Breast epithelium (tissue), 4 donors: Measurements from ENCODE around the gene UBE2O. TPM values are rescaled to one million over a fixed set of nuclear protein-coding genes. Genes with fewer than 3 reads are reported as not detected.

Experiments
- DNase-seq, 2 donors: peaks; one replicate each; pipeline ENCODE4 v3.0.0-alpha.2; 2019; ENCODE audit warnings: low spot score in 2 of 2
- H3K27ac ChIP-seq, 2 donors: fragments of 200-600 bp; sonication (generic) in 1 of 2; one replicate each; pipeline ENCODE4 v1.5.1; 2016 to 2019; ENCODE audit warnings: mild to moderate bottlenecking in 1 of 2
- H3K27me3 ChIP-seq, 2 donors: fragments of 200-600 bp; sonication (generic) in 1 of 2; one replicate each; pipeline versions ENCODE4 v1.5.1 to v1.6.0; 2017 to 2019; ENCODE audit warnings: control low read depth in 1 of 2, mild to moderate bottlenecking in 1 of 2
- H3K36me3 ChIP-seq: fragments of 200-600 bp; one replicate; pipeline ENCODE4 v1.5.1; 2019
- H3K4me1 ChIP-seq, 2 donors: fragments of 200-600 bp; sonication (generic); one replicate each; pipeline ENCODE4 v1.5.1; 2016 to 2019; ENCODE audit warnings: control low read depth in 1 of 2
- H3K4me3 ChIP-seq, 3 donors: fragments of 200-600 bp; sonication (generic); 1 replicate in 2 of 3; 2 replicates in 1 of 3; pipeline ENCODE4 v1.5.1; 2016 to 2019; ENCODE audit warnings: mild to moderate bottlenecking in 3 of 3, moderate library complexity in 2 of 3
- H3K9me3 ChIP-seq, 2 donors: fragments of 200-600 bp; sonication (generic) in 1 of 2; one replicate each; pipeline ENCODE4 v1.5.1; 2016 to 2019; ENCODE audit warnings: control low read depth in 1 of 2
- POLR2A ChIP-seq: fragments of 450-650 bp; IDR thresholded peaks from one replicate; pipeline ENCODE4 v1.6.1; 2016; ENCODE audit warnings: antibody characterized with exemption, mild to moderate bottlenecking, moderate library complexity
- POLR2AphosphoS5 ChIP-seq, 3 donors: sonication (generic); formaldehyde crosslinking; IDR thresholded peaks; one replicate each; pipeline ENCODE4 v1.6.1; 2017; ENCODE audit warnings: antibody characterized with exemption in 3 of 3
- intact Hi-C: fragments of 100-400 bp; cut with DNase I; formaldehyde crosslinking; loops from one replicate; pipeline ENCODE4 v1.15.1; 2023; ENCODE audit warnings: low total_unique reads
- total RNA-seq, 3 donors: library from RNA; depleted of rRNA; stranded (reverse); fragments of >200 nt; gene quantifications; one replicate each; pipeline ENCODE4 v1.1.0, GENCODE V29; 2016
- TF ChIP-seq, protein P1 (sequence below), 3 donors: fragments of 450-650 bp; IDR thresholded peaks; one replicate each; pipeline ENCODE4 v1.5.1; 2016 to 2017; ENCODE audit warnings: antibody characterized with exemption in 3 of 3, mild to moderate bottlenecking in 3 of 3, moderate library complexity in 3 of 3

UBE2O gene
- total RNA-seq, 3 donors from 2014 or later: 17.4 to 22.5 (median 17.7) TPM

DNA sequence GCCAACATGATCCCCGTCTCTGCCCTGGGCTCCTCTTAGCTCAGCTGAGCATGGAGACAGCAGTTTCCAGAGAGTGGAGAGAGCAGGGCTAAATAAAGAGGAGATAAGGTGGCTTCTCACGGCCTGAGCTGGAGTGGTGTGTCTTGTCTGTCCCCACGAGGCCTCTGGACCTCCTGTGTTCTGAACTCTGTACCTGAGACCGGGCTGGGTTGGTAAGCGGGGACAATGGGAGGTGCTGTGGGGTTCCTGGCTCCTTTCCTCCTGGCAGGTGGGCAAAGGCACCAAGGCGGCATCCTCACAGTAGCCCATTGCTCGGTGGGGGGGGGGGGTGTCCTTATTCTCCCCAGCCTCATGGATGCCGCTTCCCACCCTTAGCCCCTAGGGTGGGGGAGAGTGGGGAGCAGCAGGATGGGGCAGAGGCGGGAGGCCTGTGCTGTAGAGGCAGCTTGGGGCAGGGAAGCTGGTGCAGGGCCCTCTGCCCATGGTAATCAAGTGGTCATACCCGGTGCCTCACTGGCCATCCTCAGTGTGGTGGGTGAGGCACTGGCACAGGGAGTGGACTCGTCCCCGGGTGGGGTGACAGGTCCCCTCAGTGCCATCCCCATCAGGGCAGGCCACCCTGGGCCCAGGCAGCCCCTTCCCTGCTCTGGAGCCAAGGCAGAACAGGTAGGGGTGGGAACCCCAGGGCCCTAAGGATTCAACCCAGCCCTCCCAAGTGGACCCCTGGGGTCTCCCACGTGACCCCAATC is 17.2 kb upstream of the UBE2O start:
- Histone ChIP-seq H3K27me3 (no peaks in the 10 kb centered on the region), H3K27ac (no peak overlapping the region), H3K4me1 (no peaks in the 10 kb centered on the region), H3K9me3 (no peaks in the 10 kb centered on the region), H3K4me3 (no peak overlapping the region), H3K36me3 (no peaks in the 10 kb centered on the region)
- no peak for DNase-seq
- TF ChIP-seq, protein P1, sequence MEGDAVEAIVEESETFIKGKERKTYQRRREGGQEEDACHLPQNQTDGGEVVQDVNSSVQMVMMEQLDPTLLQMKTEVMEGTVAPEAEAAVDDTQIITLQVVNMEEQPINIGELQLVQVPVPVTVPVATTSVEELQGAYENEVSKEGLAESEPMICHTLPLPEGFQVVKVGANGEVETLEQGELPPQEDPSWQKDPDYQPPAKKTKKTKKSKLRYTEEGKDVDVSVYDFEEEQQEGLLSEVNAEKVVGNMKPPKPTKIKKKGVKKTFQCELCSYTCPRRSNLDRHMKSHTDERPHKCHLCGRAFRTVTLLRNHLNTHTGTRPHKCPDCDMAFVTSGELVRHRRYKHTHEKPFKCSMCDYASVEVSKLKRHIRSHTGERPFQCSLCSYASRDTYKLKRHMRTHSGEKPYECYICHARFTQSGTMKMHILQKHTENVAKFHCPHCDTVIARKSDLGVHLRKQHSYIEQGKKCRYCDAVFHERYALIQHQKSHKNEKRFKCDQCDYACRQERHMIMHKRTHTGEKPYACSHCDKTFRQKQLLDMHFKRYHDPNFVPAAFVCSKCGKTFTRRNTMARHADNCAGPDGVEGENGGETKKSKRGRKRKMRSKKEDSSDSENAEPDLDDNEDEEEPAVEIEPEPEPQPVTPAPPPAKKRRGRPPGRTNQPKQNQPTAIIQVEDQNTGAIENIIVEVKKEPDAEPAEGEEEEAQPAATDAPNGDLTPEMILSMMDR (IDR thresholded peaks at IDR 0.05): no peak
- TF ChIP-seq POLR2AphosphoS5 (IDR thresholded peaks at IDR 0.05): no peak
- no peak for TF ChIP-seq POLR2A
- intact Hi-C loops: loop anchor here (5.0 kb wide), 1 partner anchor 37 kb away; no protein-coding TSS in a partner anchor

DNA sequence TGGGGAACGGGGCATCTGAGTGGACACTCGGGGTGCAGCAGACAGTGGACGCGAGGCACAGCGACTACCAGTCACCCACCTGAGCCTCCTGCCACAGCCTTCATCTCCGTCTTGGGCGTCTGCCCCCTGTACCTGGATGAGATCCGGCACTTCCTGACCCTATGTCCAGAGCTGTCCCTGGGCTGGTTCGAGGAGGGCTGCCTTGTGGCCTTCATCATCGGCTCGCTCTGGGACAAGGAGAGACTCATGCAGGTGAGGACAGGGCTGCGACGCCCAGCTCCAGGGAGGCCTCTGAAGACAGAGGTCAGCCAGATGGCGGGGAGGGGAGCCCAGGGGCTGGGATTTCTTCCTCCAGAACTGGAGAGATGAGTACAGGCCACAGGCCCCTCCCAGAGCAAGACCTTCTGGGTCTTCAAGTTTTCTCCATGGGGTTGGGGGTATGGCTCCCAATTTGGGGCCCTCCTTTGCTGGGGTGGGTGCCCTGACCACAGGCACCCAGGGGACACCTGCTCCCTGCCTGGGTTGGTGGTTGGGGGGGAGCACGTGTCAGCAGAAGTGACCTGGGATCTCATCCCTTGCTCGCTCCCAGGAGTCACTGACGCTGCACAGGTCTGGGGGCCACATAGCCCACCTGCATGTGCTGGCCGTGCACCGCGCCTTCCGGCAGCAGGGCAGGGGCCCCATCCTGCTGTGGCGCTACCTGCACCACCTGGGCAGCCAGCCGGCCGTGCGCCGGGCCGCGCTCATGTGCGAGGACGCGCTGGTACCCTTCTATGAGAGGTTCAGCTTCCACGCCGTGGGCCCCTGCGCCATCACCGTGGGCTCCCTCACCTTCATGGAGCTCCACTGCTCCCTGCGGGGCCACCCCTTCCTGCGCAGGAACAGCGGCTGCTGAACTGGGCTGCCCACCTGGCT is 16.4 kb upstream of the UBE2O start:
- no peaks in the 10 kb centered on the region for H3K4me1 ChIP-seq
- no peaks in the 10 kb centered on the region for H3K36me3 ChIP-seq
- no peak for DNase-seq
- no peak overlapping the region for H3K27ac ChIP-seq
- TF ChIP-seq POLR2A (no peak), POLR2AphosphoS5 (IDR thresholded peaks at IDR 0.05) (no peak)
- TF ChIP-seq, protein P1 (IDR thresholded peaks at IDR 0.05): no peak
- no peaks in the 10 kb centered on the region for H3K27me3 ChIP-seq
- intact Hi-C loops: loop anchor here (5.0 kb wide), 1 partner anchor 38 kb away; no protein-coding TSS in a partner anchor
- no peak overlapping the region for H3K4me3 ChIP-seq
- H3K9me3 ChIP-seq: no peaks in the 10 kb centered on the region

DNA sequence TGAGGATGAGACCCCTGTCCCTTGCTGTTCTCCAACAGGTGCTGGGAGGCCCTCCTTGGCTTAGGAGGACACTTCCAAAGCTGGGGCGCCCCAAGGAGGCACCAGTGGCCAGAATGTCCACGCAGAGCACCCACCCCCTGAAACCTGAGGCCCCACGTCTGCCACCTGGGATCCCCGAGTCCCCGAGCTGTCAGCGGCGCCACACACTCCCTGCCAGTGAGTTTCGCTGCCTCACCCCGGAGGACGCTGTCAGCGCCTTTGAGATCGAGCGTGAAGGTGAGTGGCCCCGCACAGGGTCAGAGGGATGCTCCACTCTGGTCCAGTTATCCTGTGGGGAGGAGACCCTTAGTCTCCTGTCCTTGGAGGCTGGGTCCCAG is 15.7 kb upstream of the UBE2O start:
- intact Hi-C loops: loop anchor here (5.0 kb wide), 1 partner anchor 39 kb away; no protein-coding TSS in a partner anchor
- Histone ChIP-seq H3K4me3 (no peak overlapping the region), H3K9me3 (no peaks in the 10 kb centered on the region), H3K4me1 (no peaks in the 10 kb centered on the region), H3K27me3 (no peaks in the 10 kb centered on the region), H3K36me3 (no peaks in the 10 kb centered on the region), H3K27ac (no peak overlapping the region)
- DNase-seq: no peak
- TF ChIP-seq, protein P1 (IDR thresholded peaks at IDR 0.05): no peak
- TF ChIP-seq POLR2AphosphoS5 (IDR thresholded peaks at IDR 0.05): no peak
- TF ChIP-seq POLR2A: no peak

DNA sequence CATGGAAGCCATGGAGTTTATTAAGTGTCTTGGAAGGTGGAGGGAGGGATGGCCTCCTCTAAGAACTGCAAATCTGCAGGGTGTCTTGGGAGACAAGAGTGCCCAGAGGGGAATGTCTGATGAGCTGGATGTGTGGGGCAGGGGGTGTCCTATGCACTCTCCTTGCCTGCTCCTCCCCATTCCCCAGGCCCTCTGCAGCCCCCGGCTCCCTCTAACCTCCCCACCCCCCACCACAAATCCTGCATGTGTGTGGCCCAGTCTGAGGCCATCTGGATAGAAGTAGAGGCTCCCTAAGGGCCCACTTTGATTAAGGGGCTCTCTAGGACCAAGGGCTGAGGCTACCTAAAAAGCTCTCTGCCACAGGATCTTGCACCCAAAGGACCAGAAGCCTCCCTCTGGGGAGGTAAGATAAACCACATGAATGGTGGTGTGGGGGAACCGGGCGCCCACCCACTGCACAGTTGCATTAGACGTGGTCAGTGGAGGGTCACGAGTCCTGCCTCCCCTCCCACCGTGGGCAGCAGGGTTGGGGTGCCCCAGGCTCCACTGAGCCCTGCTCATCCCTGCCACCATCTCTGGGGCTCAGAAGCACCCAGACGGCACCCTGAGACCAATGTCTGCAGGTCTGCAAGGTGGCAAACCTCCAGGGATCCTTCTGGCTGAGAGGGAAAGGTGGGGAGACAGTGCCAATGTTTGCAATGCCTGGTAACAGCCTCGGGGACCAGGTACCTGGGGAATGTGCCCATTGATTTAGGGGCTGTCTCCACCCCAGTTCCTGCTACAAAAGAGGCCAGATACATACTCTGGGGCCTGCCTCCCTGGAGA is 15.1 kb upstream of the UBE2O start:
- no peaks in the 10 kb centered on the region for H3K4me1 ChIP-seq
- no peaks in the 10 kb centered on the region for H3K9me3 ChIP-seq
- no peak overlapping the region for H3K27ac ChIP-seq
- H3K27me3 ChIP-seq: no peaks in the 10 kb centered on the region
- no peak overlapping the region for H3K4me3 ChIP-seq
- H3K36me3 ChIP-seq: no peaks in the 10 kb centered on the region
- DNase-seq: no peak
- TF ChIP-seq POLR2A (no peak), POLR2AphosphoS5 (IDR thresholded peaks at IDR 0.05) (no peak)
- TF ChIP-seq, protein P1 (IDR thresholded peaks at IDR 0.05): no peak
- intact Hi-C loops: loop anchor here (5.0 kb wide), 1 partner anchor 39 kb away; no protein-coding TSS in a partner anchor
